ENCODE measurements around the gene EXOC7. TPM values are rescaled to one million over a fixed set of nuclear protein-coding genes. Genes with fewer than 3 reads are reported as not detected.
A peak's percentile ranks its signal among the peaks of the same experiment; 100 is the strongest.

Gene EXOC7
- total and polyA plus RNA-seq, 2 of the 8 experiments (the other 6 are each of a cell fraction or from before 2014, with no cell fraction given), result 77.1 to 92.6 TPM

DNA sequence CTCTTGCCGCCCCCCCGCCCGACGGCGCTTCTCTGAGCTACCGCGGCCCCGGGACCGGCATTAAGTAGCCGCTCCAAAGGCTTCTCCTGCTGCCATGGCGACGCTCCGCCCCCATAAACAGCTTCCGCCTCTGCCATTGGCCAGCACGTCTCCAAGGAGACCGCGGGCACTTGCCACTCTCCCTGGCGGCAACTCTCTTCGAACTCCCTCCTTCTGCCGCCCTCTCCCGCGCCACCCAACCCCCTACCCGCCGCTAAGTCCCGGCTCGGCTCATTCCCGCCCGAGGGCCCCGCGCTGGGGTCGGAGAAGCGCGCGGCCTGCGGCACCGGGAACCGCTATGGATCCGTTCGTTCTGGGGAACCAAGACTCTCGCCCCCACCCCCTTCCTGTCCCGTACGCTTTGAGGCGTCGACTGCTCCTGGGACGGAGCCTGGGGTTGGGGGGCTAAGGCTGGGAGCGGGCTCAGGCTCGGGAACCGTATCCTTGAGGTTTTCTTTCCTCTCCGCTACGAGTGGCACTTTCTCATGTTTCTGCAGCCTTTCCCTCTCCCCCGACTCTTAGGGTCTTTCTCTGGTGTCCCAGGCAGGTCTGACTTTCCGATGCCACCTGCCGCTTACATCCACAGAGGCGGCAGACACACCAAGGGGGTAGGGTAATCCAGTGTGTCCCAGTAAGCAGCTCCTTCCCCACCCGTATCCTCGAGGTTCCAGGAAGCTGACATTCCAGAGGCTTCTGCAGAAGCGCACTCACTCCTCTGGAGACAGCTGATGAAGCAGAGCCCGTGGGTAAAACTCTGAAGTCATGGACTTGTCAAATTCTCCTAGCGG lies 37.8 kb upstream of the EXOC7 start, which contains the start of gene FOXJ1 (continued):
- TF ChIP-seq, protein P1, sequence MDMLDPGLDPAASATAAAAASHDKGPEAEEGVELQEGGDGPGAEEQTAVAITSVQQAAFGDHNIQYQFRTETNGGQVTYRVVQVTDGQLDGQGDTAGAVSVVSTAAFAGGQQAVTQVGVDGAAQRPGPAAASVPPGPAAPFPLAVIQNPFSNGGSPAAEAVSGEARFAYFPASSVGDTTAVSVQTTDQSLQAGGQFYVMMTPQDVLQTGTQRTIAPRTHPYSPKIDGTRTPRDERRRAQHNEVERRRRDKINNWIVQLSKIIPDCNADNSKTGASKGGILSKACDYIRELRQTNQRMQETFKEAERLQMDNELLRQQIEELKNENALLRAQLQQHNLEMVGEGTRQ (IDR thresholded peaks at IDR 0.05; ENCODE audit: low read length), result no peak
- TF ChIP-seq ASH2L (IDR thresholded peaks at IDR 0.05; ENCODE audit: low read length) (peak; percentile 88), SIRT6 (IDR thresholded peaks at IDR 0.05; ENCODE audit: low read length) (no peak), SP1 (IDR thresholded peaks at IDR 0.05; ENCODE audit: low read depth, low read length) (peak; percentile 93), TBP (IDR thresholded peaks at IDR 0.05; ENCODE audit: low read depth, low read length) (peak; percentile 47; the same call in 1 of the 2 replicates), RAD21 (IDR thresholded peaks at IDR 0.05 in 1 of 2, conservative IDR thresholded peaks at IDR 0.05 in 1 of 2; ENCODE audit: low read depth in 2 of 2, low read length in 2 of 2) (no peak), SP4 (IDR thresholded peaks at IDR 0.05; ENCODE audit: low read length) (peak; percentile 67; the same call in 1 of the 2 replicates), TAF1 (IDR thresholded peaks at IDR 0.05; ENCODE audit: low read depth, low read length) (0 out of 2 replicates have a peak, but pooled peaks have one; percentile 49), KDM4A (IDR thresholded peaks at IDR 0.05; ENCODE audit: low read depth, low read length, severe bottlenecking) (peak; percentile 86), NRF1 (IDR thresholded peaks at IDR 0.05; ENCODE audit: low read depth, low read length) (no peak), EGR1 (IDR thresholded peaks at IDR 0.05; ENCODE audit: borderline replicate concordance, low read depth, low read length) (peak; percentile 70; the same call in 1 of the 2 replicates), CHD2 (IDR thresholded peaks at IDR 0.05; ENCODE audit: low read length) (peak; percentile 74), TEAD4 (IDR thresholded peaks at IDR 0.05; ENCODE audit: low read depth, low read length) (no peak), EZH2 (IDR thresholded peaks at IDR 0.05; ENCODE audit: low read depth, low read length, severe bottlenecking) (peak; percentile 49), RBBP5 (IDR thresholded peaks at IDR 0.05; ENCODE audit: borderline replicate concordance, low read depth, low read length) (peak; percentile 70), SIN3A (conservative IDR thresholded peaks at IDR 0.05 in 1 of 2, IDR thresholded peaks at IDR 0.05 in 1 of 2; ENCODE audit: low read depth in 1 of 2, low read length in 2 of 2) (peak; percentile 98 to 100), KDM1A (IDR thresholded peaks at IDR 0.05; ENCODE audit: borderline replicate concordance, low read length) (0 out of 2 replicates have a peak, but pooled peaks have one; percentile 31)
- TF ChIP-seq, protein P2, sequence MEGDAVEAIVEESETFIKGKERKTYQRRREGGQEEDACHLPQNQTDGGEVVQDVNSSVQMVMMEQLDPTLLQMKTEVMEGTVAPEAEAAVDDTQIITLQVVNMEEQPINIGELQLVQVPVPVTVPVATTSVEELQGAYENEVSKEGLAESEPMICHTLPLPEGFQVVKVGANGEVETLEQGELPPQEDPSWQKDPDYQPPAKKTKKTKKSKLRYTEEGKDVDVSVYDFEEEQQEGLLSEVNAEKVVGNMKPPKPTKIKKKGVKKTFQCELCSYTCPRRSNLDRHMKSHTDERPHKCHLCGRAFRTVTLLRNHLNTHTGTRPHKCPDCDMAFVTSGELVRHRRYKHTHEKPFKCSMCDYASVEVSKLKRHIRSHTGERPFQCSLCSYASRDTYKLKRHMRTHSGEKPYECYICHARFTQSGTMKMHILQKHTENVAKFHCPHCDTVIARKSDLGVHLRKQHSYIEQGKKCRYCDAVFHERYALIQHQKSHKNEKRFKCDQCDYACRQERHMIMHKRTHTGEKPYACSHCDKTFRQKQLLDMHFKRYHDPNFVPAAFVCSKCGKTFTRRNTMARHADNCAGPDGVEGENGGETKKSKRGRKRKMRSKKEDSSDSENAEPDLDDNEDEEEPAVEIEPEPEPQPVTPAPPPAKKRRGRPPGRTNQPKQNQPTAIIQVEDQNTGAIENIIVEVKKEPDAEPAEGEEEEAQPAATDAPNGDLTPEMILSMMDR (IDR thresholded peaks at IDR 0.05; ENCODE audit: control extremely low read depth in 1 of 3, insufficient read depth in 1 of 3, low read depth in 1 of 3, low read length in 3 of 3), result no peak
- TF ChIP-seq, protein P3, sequence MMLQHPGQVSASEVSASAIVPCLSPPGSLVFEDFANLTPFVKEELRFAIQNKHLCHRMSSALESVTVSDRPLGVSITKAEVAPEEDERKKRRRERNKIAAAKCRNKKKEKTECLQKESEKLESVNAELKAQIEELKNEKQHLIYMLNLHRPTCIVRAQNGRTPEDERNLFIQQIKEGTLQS (IDR thresholded peaks at IDR 0.05; ENCODE audit: insufficient read depth, low read depth, low read length), result no peak

Data from H1 (cell line).